Stimulated activated CD8-positive, alpha-beta memory T cell treated with anti-CD3 and anti-CD28 coated beads, Interleukin-7, amount 100 ng/mL, for 4 hours (primary cell): Measurements from ENCODE around the gene JAG2.

Experiments used
- DNase-seq, 2 donors: peaks; one replicate each; pipeline ENCODE4 v3.0.0-alpha.2; 2020; ENCODE audit warnings: low read depth in 2 of 2

Gene JAG2

DNA sequence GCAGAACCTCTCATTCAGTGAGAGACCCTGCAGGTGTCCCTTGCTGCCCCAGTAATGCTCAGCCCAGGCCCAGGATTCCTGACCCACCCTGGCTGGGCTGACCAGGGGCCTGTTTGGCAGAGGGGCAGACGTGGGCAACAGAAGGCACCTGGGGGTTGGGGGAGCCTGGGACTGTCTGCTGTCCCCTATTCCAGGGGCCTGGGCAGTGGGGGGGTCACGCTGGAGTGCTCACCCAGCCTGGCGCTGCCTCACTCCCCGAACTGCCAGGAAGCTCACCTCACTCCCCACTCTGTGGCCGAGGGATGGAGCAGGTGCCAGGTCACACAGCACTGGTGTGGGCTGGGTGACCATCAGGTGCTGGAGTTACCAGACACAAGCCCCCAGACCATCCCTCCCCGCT is 35.1 kb upstream of the JAG2 start:
- DNase-seq, result no peak

DNA sequence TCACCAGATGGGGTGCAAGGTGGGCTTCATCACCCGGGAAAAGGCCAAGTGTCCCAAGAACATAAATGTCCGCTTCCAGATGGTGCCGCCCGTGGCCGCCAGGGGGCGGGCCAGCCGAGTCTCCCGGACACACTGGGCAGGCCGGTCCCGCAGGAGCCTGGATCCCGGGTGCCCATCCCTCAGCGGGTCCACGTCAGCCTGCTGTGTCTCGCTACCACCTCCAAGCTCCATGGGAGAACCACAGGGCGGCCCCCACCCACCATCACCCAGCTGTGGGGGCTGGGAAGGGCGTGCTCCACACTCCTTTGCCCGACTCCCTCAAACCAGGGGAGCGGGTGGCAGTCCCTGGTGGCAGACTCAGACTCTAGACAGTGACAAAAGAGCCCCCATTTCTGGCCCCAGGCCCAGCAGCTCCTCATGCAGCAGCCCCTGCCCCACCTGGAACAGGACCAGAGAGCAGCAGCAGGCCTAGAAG is 34.5 kb upstream of the JAG2 start:
- peak; percentile 7 to 31 for DNase-seq

DNA sequence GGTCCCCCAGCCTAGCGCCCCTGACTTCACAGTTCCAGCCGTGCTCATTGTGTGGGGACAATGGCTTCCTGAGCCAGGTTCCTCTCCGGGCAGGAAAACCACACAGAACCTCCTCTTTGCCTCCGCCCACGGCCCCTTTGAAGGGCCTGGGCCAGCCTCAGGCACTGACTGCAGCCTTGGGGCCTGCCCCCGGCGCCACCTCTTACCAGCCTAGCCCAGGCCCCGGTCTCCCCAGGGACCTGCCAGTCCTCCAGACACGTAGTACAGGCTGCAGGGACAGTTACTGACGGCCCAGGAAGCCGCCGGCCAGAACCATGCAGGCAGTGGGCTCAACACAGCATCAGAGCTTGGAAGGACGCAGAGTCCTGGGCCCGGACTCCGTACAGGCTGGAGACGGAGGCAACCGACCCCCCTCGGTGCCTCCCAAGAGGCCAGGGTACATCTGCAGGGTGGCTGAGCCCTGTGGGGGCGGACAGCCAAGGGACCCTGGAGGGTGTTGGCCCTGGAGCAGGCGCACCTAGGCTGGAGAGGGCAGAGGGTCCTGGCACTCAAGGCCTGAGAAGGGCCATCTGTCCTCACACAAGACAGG is 33.4 kb upstream of the JAG2 start:
- no peak for DNase-seq

DNA sequence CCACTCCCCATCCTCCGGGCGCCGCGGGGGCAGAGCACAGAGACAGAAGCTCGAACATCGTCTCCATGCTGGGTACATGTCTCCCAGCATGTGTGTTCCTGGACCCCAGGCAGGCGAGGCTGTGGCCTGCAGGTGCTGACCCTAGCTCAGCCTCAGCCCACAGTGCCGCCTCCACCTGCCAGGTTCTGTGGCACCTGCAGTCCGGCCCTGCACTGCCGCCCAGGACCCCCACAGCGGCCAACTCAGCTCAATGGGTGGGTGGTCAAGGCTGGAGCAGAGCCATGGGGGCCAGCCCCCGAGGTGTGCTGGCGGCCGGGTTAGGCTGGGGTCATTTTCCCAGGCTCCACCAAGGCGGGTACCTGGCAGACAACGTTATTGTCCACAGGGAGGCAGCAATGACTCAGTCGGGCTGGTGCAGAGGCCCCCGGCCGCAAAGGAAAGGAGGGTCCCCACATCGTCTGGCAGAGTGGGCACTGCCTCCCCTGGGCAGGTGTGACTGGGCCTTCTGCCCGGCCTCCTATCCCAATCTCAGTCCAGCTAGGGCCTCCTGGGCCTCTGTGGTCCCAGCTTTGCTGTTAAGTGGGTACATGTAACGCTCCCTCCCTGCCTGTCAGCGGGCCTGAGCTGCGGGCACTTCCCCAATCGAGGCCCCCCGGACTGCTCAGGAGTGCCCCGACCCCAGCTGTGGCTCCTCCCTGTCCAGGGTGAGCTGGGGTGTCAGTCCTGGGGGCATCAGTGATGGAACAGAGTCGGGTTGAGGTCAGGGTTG is 32.8 kb upstream of the JAG2 start:
- DNase-seq, result no peak

DNA sequence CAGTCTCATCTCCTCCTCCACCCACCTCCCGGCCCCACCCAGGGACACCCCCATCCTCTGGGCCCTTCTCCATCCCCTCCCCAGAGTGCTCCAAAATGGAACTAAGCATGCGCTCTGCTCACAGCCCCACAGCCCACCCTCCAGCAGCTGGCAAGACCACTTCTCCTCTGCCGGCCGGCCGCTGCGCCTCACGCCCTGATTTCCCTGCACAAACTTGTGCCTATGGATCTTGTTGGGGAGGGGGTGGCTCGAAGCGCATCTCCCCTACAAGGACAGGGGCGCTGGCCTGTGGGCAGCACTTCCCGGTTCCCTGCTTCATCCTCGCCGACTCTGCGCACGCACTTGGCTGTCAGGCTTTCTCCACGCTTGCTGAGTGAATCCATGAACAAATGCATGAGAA is 32.1 kb upstream of the JAG2 start:
- no peak for DNase-seq

DNA sequence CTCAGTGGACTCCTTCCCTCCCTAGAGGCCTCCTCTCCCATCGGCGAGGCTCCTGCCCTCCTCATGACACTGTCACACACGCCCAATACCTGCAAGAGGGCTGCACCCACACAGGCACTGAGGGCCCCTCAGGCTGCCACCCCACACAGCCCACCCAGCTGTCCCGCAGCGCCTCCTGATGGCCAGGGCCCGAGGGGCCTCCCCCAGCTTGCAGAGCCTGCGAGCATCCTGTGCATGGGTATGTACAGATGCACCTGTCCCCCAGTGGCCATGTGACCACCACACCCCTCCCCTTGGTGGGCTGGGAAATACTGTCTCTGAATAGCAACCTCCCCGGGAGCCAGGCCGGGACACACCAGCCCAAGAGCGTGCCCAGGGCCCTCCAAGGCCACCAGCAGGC is 31.5 kb upstream of the JAG2 start:
- DNase-seq, result no peak

DNA sequence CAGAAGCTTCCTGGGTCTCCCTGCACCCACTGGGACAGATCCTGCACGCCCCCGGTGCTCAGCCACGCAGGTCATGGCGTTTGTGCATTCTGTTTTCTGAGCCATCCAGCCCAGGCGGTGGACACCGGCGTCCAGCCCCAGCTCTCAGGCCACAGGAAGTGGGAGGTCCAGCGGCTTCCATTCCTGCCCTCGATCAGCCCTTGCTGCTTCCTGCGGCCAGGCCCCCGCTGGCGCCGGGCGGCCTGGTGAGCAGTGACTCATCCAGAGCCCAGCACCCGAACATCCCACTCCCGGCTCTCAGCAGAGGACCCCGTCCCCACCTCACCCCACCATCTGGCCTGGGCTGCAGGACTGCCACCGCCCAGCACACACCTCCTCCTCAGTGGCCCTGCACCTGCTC is 30.5 kb upstream of the JAG2 start:
- DNase-seq, result no peak

DNA sequence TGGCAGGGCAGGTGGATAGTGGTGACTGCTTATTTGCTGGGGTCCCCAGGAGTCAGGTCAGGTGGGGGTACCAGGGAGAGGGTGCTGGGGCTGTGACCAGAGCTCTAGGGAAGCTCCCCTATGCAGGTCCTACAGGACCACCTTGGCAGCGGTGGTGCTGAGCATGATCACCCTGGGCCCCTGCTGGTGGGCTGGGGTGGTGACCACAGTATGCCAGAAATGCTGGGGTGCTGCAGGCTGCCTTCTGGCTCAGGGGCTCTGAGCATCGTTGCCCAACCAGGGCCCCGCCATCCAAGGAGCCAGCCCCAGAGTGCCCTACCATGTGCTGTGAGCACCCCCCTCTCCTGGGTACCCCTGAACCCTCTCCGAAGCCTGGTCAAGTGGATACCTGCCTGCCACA is 30.0 kb upstream of the JAG2 start:
- no peak for DNase-seq

DNA sequence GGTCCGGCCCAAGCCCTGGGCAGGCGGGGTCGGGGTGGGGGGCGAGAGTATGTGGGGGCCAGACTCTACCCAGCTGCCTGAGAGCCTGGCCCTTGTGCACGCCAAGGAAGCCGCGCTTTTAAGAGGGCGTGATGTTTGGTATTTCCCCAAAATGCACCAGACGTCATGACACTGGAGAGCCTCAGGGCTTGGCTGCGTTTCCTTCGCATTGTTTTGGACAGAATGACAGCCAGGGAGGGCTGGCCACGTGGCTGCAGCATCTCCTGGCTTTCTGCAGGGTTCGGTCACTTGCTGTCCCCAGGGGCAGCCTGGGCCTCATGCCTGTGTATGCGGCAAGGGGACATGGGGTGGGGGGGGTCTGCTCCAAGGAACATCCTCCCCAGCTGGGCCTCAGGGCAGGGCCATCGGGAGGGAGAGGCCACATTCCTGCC is 28.6 kb upstream of the JAG2 start:
- no peak for DNase-seq

DNA sequence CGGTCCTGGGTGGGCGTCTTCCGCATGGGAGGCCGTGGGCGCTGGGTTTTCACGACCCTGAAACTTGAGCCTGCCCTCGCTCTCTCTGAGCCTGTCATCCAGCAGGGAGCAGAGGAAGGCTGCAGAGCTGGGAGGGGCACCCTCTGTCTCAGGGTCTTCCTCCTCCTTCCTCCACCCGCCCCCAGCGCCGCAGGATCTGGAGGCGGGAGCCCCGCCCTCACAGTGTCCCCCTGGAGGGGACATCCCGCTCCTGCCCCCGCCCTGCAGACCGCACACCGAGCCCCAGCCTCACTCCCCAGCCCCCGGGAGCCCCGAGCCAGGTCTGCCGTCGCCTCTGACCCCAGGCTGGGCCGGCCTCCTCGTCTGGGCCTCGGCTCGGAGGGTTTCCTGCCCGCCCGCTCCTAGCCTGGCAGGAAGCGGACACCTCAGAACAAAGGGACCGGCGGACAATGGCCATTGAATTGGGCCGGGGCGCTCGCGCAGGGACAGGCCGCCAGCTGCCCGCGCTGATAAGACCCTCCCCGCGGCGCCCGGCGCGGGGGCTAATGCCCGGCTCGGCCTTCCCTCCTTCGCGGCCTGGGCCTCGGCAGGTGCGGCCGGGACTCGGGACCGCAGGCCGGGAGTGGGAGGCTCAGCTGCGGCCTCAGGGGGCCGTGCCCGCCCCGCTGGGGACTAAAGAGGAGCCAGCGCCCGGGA is 27.8 kb upstream of the JAG2 start:
- no peak for DNase-seq

DNA sequence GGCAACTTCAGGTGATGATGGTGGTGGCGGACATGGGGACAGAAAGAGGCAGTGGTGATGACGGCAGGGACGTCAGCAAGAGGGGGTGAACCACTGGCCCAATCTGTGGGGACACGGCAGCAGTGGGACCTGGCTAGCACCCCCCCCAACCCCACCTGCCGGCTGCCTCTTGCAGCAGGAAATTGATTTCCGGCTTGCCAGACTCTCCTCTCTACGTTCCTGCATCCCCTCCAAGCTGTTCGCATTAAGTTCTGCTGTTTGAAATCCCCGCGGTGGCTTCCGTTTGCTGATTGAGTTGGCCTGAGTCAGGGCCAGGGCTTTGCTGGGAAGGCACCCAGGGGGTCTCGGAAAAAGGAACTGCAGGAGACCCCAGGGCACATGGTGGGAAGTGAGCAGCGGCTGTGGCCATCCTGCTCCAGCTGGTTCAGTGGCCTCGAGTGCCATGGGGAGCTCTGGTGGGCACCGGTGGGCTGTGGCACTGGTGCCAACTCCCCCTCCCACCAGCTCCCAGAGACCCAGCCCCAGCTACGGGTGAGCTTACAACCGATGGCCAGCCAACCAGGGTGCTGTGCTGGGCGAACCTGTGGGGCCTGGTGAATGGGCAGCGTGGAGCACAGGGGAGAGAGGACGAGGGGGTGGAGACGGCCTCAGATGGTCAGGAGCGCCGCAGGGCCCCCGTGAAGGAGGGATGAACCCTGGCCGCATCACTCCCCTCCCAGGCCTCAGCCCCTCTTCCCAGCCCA is 27.1 kb upstream of the JAG2 start:
- no peak for DNase-seq

DNA sequence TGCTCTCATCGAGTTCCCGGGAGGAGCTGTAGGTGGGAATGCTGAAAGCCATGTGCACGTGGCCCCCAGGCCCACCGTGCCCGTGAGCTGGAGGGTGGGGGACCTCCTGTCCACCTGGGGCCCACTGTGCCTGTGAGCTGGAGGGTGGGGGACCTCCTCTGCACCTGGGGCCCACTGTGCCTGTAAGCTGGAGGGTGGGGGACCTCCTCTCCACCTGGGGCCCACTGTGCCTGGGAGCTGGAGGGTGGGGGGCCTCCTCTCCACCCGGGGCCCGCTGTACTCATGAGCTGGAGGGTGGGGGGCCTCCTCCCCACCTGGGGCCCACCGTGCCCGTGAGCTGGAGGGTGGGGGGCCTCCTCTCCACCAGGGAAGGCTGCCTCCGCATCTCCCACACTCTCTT is 26.5 kb upstream of the JAG2 start:
- DNase-seq, result no peak

DNA sequence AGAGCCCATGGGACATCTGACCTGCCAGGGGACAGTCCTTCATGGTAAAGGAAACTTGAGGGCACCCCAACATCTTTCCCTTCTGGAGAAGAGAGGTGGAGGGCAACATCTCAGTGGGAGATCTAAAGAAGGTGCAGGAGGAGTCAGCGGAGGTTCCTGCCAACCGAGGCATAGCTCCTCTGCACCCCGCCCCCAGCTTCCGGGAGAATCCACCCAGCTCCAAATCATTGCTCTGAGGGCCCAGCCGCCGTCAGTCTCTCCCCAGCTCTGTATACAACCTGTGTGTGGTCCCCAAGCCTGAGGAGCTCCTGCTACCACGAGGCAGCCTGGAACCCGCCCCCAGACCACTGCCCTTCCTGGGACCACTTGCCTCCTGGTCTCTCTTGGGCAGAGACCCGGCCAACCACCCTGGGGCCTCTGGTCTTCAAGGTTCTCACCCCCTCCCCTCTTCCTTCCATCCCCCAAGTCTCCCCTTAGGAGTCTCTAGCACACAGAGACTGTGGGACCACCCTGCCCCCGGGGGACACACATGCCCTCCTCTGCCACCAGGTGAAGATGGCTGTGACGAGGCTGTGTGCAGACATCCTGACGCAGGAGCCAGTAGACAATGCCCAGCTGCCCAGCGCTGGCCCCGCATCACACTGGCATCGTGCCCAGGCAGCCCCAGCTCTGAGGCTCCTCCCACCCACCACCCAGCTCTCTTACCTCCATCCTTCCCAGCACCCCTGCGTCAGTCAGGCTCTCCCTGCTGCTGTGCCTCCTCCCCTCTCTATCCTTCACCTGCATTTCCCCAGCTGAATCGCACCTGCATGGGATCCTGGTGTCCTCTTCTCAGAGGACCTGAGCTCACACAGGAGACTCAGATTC is 25.6 kb upstream of the JAG2 start:
- no peak for DNase-seq

DNA sequence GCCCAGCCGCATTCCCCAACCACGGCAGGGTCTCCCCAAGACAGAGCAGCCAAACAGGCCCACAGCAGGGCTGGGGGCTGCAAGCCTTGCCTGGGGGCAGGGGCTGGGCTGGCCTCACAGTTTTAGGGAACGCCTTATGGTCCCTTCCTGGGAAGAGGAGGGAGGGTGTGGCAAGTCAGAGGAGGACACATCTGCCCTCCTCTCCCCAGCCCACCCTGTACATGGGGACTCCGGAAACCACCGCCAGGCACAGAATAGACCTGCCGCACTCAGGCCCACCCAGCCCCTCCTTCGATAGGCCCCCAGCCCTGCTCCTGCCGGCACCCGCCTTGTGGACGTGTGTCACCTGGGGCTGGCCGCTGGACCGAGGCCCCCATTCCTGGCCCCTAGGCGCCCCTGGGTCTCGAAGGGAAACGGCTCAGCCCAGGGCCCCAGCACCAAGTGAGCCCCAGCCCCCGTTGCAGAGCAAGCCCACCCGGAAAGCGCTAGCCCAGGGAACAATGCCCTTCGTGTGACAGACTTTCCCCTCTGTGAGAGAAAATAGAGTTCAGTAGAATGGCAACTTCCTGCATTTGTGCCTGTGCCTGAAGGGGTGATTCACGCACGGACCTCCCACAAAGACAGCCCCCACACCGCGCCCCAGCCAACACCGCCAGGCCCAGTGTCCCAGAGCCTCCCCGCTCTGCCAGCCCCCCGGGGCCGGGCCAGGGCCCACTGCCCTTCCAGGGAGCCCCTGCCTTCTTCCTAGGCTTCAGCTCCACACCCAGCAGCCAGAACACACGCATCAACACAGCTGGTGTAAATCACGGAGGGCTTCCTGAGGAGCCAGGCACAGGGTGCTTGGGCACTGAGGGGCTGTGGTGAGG is 24.5 kb upstream of the JAG2 start:
- peak in 1 of 2 donors; percentile 33 for DNase-seq

DNA sequence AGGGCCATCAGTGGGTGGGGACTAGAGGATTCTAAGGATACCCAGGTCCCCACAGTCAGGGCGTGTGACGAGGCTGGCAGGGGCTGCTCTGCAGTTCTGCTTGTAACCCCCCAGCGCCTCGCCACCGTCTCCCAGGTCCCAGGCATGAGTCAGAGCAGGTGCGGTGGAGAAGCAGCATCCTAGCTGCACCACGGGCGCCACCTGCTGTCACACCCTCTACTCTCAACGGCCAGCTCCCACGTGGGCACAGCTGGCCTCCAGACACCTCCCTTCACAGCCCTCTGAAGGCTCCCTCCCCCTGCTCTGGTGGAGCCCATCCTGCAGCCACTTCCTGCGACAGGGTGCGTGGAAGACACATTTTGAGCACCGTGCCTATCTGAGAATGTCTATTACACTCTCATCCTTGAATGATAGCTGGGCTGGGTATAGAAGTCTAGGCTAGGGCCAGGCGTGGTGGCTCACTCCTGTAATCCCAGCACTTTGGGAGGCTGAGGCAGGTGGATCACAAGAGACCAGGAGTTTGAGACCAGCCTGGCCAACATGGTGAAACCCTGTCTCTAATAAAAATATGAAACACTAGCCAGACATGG is 19.5 kb upstream of the JAG2 start:
- DNase-seq, result no peak

DNA sequence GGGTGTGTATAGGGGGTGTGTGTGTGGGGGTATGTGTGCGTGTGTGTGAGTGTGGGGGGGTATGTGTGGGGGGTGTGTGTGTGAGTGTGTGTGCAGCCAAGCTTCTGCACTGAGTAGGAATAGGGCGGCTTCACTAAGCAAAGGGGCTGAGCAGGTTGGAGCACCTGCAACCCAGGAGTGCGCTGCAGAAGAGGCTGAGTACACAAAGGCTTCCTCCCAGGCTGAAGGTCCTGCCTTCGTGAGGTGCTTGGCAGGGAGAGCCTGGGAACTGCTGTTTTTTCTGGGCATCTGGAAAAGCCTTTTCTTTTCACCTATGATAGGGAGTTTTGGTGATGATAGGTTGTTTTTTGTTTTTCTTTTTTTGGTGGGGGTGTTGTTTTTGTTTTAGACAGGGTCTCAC is 18.5 kb upstream of the JAG2 start:
- DNase-seq, result no peak

DNA sequence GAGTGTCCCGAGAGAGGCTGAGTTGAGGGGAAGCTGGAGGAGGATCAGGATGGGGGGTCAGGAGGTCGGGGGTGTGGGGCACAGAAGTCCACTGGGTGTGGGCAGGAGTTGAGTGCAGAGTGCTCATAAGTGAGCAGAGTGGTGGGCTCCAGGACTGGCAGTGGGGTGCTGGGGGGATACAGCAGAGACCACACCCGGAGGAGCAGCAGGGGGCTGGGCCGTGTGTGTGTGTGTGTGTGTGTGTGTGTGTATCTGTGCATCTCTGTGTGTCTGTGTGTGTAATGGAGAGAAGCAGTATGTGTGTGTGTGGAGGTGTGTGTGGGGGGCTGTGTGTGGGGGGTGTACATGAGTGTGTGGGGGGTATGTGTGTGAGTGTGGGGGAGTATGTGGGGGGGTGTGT is 17.4 kb upstream of the JAG2 start:
- no peak for DNase-seq

DNA sequence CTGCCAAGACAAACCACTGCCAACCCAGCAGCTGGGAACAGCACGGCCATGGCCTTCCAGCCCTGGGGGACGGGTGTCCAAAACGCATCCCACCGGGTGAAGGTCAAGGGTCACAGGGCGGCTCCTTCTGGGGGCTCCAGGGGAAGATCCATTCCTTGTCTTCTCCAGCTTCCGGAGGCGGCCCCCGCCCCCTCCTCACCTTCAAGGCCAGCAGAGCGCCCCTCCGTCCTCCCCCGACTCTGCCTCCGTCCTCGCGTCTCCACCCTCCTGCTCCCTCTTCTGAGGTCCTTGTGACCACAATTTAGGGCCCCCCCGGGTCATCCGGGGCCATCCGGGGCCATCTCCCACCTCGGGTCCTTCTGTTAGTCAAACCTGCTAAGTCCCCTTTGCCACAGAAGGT is 16.4 kb upstream of the JAG2 start:
- DNase-seq, result no peak

DNA sequence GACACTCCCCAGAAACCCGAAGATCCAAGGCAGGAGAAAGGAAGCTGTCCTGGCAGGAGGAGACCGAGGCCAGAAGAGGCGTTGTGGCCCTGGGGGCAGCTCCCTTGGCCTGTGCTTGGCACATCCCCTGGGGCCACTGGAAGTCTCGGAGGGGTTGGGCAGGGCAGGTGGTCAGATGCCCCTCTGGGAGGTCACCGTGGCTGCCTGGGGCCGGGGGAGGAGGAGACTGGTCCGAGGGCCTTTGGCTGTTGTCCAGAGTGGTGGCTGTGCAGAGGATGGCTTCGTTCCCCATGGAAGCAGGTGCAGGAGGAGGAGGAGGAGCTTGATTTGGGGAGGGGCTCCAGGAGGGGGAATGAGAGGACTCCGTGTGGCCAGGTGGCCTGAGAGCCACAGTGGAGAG is 15.9 kb upstream of the JAG2 start:
- no peak for DNase-seq
